ENCODE data around the gene ECI1. TPM values are rescaled to one million over a fixed set of nuclear protein-coding genes. Genes with fewer than 3 reads are reported as not detected.

Gene ECI1
- total and polyA plus RNA-seq, 2 experiments from 2014 or later: 118 to 143 TPM

GRCh38 chr16:2287916-2288547 lies 36.6 kb upstream of the ECI1 start (continued):
- no peak for TF ChIP-seq ZNF114 (CRISPR knock-in tag; IDR thresholded peaks at IDR 0.05)

- TF ChIP-seq ETS1 (IDR thresholded peaks at IDR 0.05) (no peak), ZNF331 (CRISPR knock-in tag; IDR thresholded peaks at IDR 0.05; ENCODE audit: low read depth) (no peak), REST (IDR thresholded peaks at IDR 0.05; ENCODE audit: unreplicated experiment) (no peak), EZH2 (IDR thresholded peaks at IDR 0.05; ENCODE audit: low read depth, unreplicated experiment) (no peak), EZH2phosphoT487 (IDR thresholded peaks at IDR 0.05; ENCODE audit: unreplicated experiment) (no peak), POLR2AphosphoS5 (IDR thresholded peaks at IDR 0.05; ENCODE audit: low read depth) (no peak)
- no peak for DNase-seq (ENCODE audit: low spot score)
- Histone ChIP-seq H3K27me3 (ENCODE audit: insufficient read depth) (no peaks in the 10 kb centered on the region), H3K4me2 (no peak overlapping the region), H3K36me3 (ENCODE audit: insufficient read depth) (no peaks in the 10 kb centered on the region), H4K20me1 (replicated peaks; ENCODE audit: insufficient read depth) (no peaks in the 10 kb centered on the region; the same call in 1 of the 2 replicates), H3F3A (replicated peaks; ENCODE audit: low read depth) (no peaks in the 10 kb centered on the region), H3K4me1 (ENCODE audit: insufficient read depth) (no peaks in the 10 kb centered on the region), H3K9me2 (ENCODE audit: insufficient read depth) (no peaks in the 10 kb centered on the region), H3K4me3 (no peak overlapping the region), H3K79me2 (replicated peaks; ENCODE audit: insufficient read depth) (no peaks in the 10 kb centered on the region), H3K27ac (ENCODE audit: low read depth) (no peak overlapping the region), H2AFZ (no peak overlapping the region)
- no peak overlapping the region for H3K4me3 Mint-ChIP-seq
- no peaks in the 10 kb centered on the region; the same call in 2 of the 3 replicates for H3K36me3 Mint-ChIP-seq (ENCODE audit: low read depth)
- H3K4me1 Mint-ChIP-seq: no peaks in the 10 kb centered on the region
- peaks cover 2% of the 10 kb centered on the region for H3K27me3 Mint-ChIP-seq (ENCODE audit: insufficient read depth, low read depth, poor library complexity)
- no peak overlapping the region for H3K27ac Mint-ChIP-seq
- ATAC-seq: no peak
- H3K9me3 Mint-ChIP-seq: no peaks in the 10 kb centered on the region
Observed at GRCh38 chr16:2286550-2286949, 35.2 kb upstream of the ECI1 start.

- DNase-seq (ENCODE audit: low spot score): no peak
- H3K4me3 Mint-ChIP-seq: no peak overlapping the region
- H3K27me3 Mint-ChIP-seq (ENCODE audit: insufficient read depth, low read depth, poor library complexity): peaks cover 6% of the 10 kb centered on the region
- no peak overlapping the region for H3K27ac Mint-ChIP-seq
- Histone ChIP-seq H3K4me3 (no peak overlapping the region), H3K4me2 (no peak overlapping the region), H3K4me1 (ENCODE audit: insufficient read depth) (no peaks in the 10 kb centered on the region), H4K20me1 (replicated peaks; ENCODE audit: insufficient read depth) (no peaks in the 10 kb centered on the region; the same call in 1 of the 2 replicates), H3F3A (replicated peaks; ENCODE audit: low read depth) (no peaks in the 10 kb centered on the region), H2AFZ (no peak overlapping the region), H3K79me2 (replicated peaks; ENCODE audit: insufficient read depth) (no peaks in the 10 kb centered on the region), H3K9me2 (ENCODE audit: insufficient read depth) (no peaks in the 10 kb centered on the region), H3K27me3 (ENCODE audit: insufficient read depth) (no peaks in the 10 kb centered on the region), H3K36me3 (ENCODE audit: insufficient read depth) (no peaks in the 10 kb centered on the region), H3K27ac (ENCODE audit: low read depth) (no peak overlapping the region)
- TF ChIP-seq STAT1 (IDR thresholded peaks at IDR 0.05; ENCODE audit: unreplicated experiment): no peak
- TF ChIP-seq REST (IDR thresholded peaks at IDR 0.05; ENCODE audit: unreplicated experiment): no peak
- TF ChIP-seq ZNF331 (CRISPR knock-in tag; IDR thresholded peaks at IDR 0.05; ENCODE audit: low read depth): no peak
- no peak for TF ChIP-seq ZNF114 (CRISPR knock-in tag; IDR thresholded peaks at IDR 0.05)
- no peak for TF ChIP-seq POLR2AphosphoS5 (IDR thresholded peaks at IDR 0.05; ENCODE audit: low read depth)
- no peak for TF ChIP-seq EZH2phosphoT487 (IDR thresholded peaks at IDR 0.05; ENCODE audit: unreplicated experiment)
- no peak for TF ChIP-seq CREB1 (CRISPR knock-in tag; IDR thresholded peaks at IDR 0.05; ENCODE audit: low read depth)
- H3K4me1 Mint-ChIP-seq: no peaks in the 10 kb centered on the region
- H3K9me3 Mint-ChIP-seq: no peaks in the 10 kb centered on the region
- no peaks in the 10 kb centered on the region; the same call in 2 of the 3 replicates for H3K36me3 Mint-ChIP-seq (ENCODE audit: low read depth)
- ATAC-seq: no peak
Observed at GRCh38 chr16:2285731-2286191, 34.4 kb upstream of the ECI1 start.

All from GM23338 (cell line).